ENCODE results near the gene TRPT1. TPM values are rescaled to one million over a fixed set of nuclear protein-coding genes. Genes with fewer than 3 reads are reported as not detected.

Gene TRPT1
- total and polyA plus RNA-seq, 9 of the 15 experiments (the other 6 are each of a cell fraction or from before 2014, with no cell fraction given): 4.6 to 41.7 (median 23.1) TPM

DNA sequence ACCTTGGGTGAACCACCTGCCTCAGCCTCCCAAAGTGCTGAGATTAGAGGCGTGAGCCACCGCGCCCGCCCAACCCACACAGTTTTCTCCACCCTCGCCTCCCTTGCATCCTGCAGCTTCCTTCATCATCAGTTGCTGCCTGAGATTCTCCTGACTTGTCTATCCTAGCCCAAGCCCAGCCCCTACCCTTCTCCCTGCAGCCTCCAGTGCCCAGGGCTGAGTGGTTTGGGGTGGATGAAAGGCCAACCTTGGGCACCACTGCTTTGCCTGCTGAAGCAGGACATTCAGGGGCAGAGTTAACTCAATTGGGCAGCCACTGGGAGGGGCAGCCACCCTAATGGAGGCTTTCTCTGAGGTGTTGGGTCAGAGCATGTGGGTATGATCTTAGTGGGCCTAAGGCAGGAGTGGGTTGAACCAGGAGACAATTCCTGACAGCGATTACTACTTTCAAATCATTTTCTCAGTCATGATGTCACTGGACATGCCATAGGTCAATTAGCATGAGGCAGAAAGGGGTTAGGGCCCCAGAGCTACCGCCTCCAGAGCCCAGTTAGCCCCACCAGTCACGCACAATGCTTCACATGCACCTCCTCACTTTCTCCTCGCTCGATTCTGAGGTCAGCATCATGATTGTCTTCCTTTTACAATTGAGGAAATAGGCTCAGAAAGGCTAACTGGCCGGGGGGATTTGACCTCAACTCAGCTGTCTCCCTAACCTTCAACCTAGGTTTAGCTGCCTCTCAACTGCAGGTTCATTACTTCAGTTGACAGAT lies 13.9 kb upstream of the TRPT1 start (continued):
- TF ChIP-seq, protein P1, sequence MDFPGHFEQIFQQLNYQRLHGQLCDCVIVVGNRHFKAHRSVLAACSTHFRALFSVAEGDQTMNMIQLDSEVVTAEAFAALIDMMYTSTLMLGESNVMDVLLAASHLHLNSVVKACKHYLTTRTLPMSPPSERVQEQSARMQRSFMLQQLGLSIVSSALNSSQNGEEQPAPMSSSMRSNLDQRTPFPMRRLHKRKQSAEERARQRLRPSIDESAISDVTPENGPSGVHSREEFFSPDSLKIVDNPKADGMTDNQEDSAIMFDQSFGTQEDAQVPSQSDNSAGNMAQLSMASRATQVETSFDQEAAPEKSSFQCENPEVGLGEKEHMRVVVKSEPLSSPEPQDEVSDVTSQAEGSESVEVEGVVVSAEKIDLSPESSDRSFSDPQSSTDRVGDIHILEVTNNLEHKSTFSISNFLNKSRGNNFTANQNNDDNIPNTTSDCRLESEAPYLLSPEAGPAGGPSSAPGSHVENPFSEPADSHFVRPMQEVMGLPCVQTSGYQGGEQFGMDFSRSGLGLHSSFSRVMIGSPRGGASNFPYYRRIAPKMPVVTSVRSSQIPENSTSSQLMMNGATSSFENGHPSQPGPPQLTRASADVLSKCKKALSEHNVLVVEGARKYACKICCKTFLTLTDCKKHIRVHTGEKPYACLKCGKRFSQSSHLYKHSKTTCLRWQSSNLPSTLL (IDR thresholded peaks at IDR 0.05): no peak
- TF ChIP-seq, protein P2, sequence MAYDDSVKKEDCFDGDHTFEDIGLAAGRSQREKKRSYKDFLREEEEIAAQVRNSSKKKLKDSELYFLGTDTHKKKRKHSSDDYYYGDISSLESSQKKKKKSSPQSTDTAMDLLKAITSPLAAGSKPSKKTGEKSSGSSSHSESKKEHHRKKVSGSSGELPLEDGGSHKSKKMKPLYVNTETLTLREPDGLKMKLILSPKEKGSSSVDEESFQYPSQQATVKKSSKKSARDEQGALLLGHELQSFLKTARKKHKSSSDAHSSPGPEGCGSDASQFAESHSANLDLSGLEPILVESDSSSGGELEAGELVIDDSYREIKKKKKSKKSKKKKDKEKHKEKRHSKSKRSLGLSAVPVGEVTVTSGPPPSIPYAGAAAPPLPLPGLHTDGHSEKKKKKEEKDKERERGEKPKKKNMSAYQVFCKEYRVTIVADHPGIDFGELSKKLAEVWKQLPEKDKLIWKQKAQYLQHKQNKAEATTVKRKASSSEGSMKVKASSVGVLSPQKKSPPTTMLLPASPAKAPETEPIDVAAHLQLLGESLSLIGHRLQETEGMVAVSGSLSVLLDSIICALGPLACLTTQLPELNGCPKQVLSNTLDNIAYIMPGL (CRISPR knock-in tag; IDR thresholded peaks at IDR 0.05): no peak
- TF ChIP-seq, protein P3, sequence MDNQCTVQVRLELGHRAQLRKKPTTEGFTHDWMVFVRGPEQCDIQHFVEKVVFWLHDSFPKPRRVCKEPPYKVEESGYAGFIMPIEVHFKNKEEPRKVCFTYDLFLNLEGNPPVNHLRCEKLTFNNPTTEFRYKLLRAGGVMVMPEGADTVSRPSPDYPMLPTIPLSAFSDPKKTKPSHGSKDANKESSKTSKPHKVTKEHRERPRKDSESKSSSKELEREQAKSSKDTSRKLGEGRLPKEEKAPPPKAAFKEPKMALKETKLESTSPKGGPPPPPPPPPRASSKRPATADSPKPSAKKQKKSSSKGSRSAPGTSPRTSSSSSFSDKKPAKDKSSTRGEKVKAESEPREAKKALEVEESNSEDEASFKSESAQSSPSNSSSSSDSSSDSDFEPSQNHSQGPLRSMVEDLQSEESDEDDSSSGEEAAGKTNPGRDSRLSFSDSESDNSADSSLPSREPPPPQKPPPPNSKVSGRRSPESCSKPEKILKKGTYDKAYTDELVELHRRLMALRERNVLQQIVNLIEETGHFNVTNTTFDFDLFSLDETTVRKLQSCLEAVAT (IDR thresholded peaks at IDR 0.05): no peak
- TF ChIP-seq GTF2E2 (tag; IDR thresholded peaks at IDR 0.05) (peak; percentile 71), ZNF76 (CRISPR knock-in tag; IDR thresholded peaks at IDR 0.05; ENCODE audit: borderline replicate concordance) (no peak), GATAD2A (IDR thresholded peaks at IDR 0.05) (no peak), ZNF124 (CRISPR knock-in tag; IDR thresholded peaks at IDR 0.05) (no peak), ZBED1 (IDR thresholded peaks at IDR 0.05) (no peak), ZNF224 (CRISPR knock-in tag; IDR thresholded peaks at IDR 0.05) (no peak), GABPB2 (CRISPR knock-in tag; conservative IDR thresholded peaks at IDR 0.05) (no peak), HMG20B (CRISPR knock-in tag; IDR thresholded peaks at IDR 0.05) (no peak)
- TF ChIP-seq, protein P4, sequence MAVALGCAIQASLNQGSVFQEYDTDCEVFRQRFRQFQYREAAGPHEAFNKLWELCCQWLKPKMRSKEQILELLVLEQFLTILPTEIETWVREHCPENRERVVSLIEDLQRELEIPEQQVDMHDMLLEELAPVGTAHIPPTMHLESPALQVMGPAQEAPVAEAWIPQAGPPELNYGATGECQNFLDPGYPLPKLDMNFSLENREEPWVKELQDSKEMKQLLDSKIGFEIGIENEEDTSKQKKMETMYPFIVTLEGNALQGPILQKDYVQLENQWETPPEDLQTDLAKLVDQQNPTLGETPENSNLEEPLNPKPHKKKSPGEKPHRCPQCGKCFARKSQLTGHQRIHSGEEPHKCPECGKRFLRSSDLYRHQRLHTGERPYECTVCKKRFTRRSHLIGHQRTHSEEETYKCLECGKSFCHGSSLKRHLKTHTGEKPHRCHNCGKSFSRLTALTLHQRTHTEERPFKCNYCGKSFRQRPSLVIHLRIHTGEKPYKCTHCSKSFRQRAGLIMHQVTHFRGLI (CRISPR knock-in tag; IDR thresholded peaks at IDR 0.05): no peak
- TF ChIP-seq, protein P5, sequence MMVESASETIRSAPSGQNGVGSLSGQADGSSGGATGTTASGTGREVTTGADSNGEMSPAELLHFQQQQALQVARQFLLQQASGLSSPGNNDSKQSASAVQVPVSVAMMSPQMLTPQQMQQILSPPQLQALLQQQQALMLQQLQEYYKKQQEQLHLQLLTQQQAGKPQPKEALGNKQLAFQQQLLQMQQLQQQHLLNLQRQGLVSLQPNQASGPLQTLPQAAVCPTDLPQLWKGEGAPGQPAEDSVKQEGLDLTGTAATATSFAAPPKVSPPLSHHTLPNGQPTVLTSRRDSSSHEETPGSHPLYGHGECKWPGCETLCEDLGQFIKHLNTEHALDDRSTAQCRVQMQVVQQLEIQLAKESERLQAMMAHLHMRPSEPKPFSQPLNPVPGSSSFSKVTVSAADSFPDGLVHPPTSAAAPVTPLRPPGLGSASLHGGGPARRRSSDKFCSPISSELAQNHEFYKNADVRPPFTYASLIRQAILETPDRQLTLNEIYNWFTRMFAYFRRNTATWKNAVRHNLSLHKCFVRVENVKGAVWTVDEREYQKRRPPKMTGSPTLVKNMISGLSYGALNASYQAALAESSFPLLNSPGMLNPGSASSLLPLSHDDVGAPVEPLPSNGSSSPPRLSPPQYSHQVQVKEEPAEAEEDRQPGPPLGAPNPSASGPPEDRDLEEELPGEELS (CRISPR knock-in tag; IDR thresholded peaks at IDR 0.05; ENCODE audit: borderline replicate concordance): peak; percentile 16; the same call in 1 of the 2 replicates
